T follicular helper cell (primary cell): ENCODE results near the gene SNTB2.
"Not testable (repeated sequence)": the region's sequence is repeated elsewhere in the genome, so short reads cannot be mapped to it uniquely, and the experiment has no call there.

Source experiments
- DNase-seq: peaks from one replicate; pipeline ENCODE4 v3.0.0-alpha.2; 2020; ENCODE audit warnings: low read depth

SNTB2 gene

DNA sequence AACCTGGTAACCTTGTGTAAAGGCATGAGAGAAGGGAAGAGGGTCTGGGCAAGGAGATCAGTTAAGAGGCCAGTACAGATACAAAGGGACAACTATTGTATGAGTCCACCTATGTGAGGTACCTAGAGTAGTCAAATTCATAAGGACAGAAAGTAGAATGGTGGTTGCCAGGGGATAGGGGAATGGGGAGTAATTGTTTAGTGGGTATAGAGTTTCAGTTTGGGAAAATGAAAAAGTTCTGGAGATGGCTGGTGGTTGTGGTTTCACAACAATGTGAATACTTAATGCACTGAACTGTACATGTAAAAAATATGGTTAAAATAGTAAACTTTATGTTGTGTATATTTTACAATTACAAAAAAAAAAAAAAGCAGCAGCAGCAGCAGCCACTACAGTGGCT lies 49.4 kb downstream of the SNTB2 start:
- DNase-seq = no peak

DNA sequence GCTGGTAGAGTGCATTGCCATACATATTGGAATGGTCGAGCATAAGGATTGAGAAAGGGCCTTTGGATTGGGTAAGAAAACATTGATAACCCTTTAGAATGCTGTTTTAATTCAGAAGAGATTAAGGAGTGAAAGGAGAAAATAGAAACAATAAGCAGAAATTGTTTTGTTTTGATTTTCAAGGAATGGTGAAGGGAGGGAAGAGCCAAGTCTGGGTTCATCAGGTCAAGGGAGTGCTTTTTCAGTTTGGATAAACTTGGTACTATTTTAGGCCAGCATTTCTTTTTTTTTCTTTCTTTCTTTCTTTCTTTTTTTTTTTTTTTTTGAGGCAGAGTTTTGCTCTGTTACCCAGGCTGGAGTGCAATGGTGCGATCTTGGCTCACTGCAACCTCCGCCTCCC lies 50.3 kb downstream of the SNTB2 start:
- DNase-seq = no peak

DNA sequence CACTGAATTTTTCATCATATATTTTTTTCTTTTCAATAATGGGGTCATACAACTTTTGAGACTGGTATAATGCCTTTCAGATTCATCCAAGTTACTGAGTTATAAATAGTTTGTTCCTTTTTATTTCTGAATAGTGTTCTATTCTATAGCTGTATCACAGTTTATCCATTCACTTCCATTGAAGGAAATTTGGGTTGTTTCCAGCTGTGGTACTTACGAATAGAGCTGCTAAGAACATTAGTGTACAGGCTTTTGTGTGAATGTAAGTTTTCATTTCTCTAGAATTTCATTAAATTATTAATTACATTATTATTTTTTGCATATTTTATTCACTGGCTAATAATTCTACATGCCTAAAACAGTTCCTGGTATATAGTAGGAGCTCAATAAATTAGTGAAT lies 52.9 kb downstream of the SNTB2 start:
- no peak for DNase-seq

DNA sequence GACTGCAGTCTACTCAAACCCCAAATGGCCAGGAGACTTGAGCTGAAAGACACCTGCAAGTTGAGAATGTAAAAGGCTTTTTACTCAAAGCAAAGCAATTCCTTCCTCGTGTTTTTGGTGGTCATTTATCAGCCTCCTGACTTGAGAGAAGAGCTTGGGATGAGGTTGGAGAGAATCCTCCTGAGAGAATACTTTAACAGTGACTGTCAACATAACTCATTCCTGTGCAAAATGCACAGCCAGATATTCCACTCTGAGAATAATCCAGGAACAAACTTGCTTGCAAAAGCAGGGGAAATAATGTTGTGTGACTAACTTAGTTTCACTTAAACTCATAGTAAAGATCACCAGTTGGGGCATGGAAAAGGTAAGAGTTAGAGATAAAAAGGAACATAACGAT lies 53.4 kb downstream of the SNTB2 start:
- no peak for DNase-seq

DNA sequence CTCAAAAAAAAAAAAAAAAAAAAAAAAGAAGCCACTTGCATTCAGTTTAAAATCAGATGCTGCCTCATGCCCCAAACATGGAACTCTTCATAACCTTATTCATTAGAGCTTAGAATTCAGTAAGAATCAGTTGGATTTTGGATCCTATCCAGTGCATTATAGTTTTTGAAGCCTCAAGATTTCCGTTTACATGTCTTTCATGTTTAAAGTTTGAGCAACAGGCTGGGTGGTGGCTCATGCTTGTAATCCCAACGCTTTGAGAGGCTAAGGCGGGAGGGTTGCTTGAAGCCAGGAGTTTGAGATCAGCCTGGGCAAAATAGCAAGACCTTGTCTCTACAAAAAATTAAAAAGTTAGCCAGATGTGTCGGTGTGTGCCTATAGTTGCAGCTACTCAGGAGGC lies 55.0 kb downstream of the SNTB2 start:
- no peak for DNase-seq

DNA sequence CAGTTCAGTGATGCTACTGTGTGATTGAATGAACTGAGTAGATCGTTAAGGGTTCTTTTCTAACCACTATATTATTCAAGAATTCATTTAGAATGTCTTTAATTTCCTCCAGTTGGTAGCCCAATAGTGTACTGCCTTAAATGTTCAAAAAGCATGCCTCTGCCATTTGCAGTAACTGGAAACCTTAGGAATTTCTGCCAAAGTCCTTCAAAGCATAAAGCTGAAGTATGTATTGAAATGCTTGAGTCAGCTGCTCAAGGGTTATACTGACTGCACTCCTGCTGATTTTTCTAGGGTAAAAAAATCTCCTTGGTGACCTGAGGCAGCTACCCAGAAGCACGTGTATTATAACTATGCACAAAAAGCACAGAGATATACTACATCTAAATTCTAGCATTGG lies 56.5 kb downstream of the SNTB2 start:
- no peak for DNase-seq

DNA sequence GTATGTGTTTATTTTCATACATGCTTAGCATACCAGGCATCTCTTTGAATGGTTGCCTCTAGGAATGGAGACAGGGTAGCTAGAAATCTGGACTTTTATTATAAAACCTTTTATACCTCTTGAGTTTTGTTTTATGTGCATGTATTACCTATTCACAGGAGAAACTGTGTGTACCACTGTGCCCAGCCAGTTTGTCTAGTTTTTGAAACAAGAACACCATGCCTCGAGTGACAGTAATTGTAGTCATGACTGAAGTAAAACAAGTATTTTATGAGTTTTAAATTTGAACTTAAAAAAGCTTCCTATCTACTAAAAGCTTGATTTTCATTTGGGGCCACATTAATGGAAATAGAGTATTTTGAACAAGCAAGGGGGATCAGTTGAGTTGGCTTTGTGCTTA lies 57.4 kb downstream of the SNTB2 start:
- DNase-seq = no peak

DNA sequence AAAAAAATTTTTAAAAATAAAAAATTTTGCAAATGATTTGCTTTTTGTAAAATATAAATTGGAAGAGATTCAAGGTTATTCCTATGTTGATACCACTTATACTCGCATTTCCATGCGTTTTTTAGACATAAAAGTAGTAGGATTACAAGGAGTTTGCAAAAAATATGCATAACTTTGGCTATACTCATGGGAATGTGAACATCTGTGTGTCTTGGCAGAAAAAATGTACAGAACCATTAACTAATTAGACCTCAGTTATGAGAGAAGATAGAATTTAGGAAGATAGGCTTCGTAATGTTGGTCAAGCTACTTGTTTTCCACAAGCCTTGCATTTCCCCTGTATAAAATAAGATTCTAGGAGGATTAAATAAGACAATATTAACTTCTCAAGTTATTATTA lies 63.1 kb downstream of the SNTB2 start:
- no peak for DNase-seq

DNA sequence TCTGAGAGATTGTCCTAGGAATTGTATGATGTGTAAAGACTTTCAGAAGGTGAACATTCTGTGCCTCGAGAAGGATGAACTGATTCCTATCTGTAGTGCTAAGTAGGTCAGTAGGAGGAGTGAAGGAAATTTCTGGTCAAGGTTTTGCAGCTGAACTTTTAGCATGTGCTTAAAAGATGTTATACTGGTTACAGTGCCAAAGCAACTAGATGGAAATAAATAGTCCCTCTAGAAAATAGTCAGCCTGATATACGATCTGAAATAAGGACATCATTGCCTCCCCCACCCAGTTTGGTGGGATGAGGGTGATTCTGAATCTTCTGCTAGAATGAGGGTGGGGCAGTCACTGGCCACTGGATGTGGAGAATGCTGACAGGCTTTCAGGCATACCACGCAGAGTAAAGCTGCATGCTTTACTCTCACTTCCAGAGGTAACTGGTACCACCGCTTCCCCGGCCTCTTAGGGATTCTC lies 66.9 kb downstream of the SNTB2 start:
- DNase-seq = no peak

DNA sequence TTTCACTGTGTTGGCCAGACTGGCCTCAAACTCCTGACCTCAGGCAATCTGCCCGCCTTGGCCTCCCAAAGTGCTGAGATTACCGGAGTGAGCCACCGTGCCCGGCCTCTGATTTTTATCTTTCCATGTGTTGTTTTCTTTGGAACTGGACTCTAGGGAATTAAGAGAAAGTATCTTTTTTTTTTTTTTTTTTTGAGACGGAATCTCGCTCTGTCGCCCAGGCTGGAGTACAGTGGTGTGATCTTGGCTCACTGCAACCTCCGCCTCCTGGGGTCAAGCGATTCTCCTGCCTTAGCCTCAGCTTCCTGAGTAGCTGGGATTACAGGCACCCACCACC lies 72.4 kb downstream of the SNTB2 start:
- DNase-seq = not testable (repeated sequence)

DNA sequence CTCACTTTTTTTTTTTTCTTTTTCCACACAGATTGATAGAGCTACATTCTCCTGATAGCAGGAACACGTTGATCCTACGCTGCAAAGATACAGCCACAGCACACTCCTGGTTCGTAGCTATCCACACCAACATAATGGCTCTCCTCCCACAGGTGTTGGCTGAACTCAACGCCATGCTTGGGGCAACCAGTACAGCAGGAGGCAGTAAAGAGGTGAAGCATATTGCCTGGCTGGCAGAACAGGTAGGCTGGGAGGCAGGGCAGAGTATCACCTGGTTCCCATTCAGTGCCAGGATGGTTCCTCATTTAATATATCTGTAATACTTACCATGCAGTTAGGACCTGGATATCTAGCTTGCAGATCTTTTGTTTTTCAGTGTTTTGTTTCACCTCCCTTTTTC lies 73.1 kb downstream of the SNTB2 start:
- DNase-seq = no peak

DNA sequence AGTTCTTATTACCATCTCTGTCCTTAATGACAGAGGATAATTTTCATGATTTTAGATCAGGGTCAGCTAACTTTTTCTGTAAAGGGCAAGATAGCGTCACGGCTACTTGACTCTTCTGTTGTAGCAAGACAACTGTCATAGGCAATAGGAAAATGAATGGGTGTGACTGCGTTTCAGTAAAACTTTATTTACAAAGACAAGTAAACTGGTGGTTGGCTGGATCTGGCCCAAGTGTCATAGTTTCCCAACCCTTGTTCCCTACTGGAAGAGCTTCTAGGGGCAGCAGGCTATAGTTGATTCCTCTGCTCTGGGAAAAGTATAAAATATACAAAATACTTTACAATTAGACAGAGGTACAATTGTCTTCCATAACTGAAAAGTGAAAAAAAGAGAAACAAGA lies 73.5 kb downstream of the SNTB2 start:
- no peak for DNase-seq

DNA sequence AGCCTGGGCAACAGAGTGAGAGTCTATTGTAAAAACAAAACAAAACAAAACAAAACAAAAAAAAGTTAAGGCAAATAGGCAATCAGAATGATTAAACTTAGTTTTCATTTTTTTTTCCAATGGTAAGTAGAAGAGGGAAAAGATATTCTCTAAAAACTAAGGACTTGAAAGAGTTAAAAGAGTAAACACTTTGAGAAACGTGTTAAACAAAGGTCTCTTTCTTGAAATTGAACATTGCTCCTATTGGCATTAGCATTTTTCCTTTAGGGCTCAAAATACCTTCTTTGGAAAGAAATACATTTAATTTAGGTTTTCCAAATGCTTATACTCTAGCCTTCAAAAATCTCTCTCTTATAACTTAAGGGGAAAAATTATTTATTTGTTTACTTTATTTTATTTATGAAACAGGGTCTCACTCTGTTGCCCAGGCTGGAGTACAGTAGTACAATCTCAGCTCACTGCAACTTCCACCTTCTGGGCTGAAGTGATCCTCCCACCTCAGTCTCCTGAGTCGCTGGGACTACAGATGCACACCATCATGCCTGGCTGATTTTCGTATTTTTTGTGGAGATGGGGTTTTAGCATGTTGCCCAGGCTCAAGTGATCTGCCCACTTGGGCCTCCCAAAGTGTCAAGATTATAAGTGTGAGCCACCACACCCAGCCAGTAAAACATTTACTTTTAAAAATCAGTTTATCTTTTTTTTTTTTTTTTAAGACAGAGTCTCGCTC lies 79.5 kb downstream of the SNTB2 start:
- DNase-seq = no peak

DNA sequence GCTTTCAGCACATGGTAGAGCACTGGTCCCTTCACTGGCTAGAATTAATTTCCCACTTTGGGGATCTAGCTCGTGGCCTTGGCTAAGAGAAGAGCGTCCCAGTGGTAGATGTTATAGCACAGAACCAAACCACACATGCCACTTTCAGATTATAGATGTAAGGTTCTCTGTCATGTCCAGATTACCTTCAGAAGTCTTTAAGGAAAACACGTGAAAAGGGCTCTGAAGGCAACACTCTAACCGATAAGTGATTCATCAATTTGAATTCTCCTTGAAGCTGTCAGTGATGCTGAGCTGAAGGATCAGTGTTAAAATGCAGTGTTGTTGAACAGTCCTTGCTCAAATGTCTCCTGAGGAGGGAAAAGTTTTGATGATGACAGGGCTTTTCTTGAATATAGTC lies 80.7 kb downstream of the SNTB2 start:
- DNase-seq = no peak

DNA sequence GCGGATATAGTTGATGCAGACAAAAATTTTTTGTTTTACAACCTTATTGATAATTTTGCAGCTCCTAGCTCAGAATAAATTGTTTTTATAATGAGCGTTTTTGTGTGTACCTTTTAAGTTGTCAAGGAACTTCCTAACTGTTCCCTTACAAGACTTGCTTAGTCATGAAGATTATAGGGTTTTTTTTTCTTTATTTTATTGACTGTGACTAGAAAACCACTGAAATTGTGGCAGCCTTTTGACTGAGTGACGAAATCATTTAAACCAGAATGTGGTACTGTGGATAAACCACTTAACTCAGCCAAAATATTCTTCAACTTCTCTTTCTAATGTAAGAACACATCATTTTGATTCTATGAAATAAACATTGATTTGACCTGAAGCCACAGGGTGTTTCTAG lies 83.4 kb downstream of the SNTB2 start:
- DNase-seq = no peak

DNA sequence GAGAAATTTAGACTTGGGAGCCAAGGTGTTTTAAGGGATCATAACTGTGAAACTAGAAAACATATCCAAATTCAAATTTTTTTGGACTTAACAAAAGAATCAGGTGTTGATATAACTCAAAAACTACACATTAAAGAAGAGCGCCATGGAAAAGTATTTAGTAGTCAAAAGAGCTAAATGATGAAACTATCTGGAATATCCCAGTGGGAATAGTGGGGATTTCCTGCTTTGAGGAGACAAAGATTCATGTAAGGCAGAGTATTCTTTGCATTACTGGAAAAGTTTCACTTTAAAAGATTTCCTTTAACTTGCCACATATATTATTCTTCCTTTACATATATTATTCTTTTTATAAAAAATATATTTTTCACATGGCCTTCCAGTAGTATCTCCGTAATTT lies 83.9 kb downstream of the SNTB2 start:
- DNase-seq = no peak

DNA sequence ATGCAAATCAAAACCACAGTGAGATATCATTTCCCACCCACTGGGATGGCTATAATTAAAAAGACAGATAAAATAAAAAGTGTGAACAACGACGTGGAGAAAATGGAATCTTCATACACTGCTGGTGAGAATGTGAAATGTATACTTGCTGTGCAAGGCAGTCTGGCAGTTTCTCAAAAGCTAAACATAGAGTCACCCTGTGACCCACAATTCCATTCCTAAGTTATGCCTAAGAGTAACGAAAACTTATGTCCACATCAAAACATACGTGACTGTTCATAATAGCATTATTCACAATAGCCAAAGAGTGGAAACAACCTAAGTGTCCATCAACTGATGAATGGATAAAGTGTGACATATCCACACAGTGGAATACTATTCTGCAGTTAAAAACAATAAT lies 86.0 kb downstream of the SNTB2 start:
- DNase-seq = no peak

DNA sequence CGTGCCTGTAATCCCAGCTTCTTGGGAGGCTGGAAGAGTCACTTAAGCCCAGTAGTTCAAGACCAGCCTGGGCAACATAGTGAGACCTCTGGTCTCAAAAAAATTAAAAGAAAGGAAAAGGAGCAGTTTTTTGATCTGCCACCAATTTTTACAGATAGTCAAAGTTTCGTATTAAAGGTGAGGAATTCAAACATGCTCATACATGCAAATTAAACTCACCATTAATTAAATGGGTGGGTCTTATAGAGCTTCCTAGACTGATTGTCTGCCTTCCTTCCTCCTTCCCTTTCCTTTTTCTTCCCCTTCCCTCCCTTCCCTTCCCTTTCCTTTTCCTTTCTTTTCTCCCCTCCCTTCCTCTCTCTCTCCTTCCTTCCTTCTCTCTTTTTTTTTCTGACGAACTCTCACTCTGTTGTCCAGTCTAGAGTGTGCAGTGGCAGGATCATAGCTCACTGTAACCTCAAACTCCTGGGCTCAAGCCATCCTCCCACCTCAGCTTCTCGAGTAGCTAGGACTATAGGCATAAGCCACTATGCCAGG lies 87.8 kb downstream of the SNTB2 start:
- DNase-seq = no peak

DNA sequence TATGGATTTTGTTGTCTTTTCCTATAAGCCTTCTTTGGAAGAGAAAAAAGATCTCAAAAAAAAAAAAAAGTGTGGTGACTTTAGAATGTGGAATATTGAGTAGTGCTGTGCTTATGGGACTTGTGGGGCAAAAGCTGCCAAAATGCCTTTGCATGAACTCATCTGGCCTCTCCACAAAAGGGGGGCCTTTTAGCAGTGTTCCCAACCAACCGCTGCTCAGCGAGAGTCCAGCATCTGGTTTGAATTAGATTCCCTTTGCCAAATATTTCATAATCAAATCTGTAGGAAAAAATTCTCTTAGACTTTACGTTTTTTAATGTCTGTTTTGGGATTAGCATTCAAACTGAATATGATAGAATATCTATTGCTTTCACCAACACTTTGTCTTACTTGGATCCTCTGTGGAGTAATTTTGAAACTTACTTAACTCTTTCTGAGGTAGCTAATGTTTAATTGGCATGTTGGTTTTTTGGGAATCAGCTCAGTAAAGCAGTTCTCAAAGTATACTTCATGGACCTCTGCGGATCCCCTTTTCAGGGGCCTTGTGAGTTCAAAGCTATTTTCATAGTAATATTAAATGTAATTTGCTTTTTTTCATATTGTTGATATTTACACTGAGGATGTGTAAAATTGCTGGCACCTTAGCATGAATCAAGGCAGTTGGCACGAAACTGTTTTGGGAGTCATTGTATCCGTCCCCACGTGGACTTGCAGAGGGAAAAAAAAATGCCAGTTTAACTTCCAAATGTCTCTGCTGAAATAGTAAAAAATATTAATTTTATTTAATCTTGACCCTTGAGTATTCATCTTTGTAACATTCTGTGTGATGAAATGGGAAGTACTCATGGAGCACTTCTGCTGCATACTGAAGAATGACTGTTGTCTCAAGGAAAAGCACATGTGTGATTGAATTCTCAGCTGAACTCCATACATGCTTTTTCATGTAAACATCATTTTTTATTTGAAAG lies 89.5 kb downstream of the SNTB2 start:
- DNase-seq = no peak

DNA sequence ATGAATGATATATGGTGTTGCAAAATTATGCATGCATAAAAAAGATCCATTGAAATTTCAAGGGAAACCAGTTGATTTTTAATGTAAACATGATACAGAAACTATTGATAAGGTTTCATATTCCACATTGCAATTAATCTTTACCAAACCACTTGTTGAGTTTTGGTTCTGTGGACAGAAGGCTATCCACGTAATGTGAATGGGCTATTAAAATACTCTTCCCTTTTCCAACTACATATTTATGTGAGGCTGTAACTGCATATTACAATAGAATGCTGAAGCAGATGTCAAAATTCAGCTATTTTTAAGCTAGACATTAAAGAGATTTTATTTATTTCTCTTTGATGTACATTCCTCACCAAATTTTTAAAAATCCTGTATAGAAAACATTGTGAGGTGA lies 90.4 kb downstream of the SNTB2 start:
- no peak for DNase-seq

DNA sequence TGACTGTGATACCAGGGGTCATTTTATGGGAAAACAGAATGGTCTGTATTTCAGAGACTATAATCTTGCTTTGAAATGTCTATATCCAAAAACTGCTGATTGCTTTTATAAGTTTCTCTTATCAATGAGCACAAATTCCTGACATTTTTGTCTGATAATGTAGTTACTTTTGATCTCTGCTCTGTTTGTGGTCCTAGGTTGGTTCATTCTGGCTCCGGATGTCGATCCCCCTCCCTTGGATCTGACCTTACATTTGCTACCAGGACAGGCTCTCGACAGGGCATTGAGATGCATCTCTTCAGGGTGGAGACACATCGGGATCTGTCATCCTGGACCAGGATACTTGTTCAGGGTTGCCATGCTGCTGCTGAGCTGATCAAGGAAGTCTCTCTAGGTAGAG lies 96.9 kb downstream of the SNTB2 start:
- DNase-seq = no peak

DNA sequence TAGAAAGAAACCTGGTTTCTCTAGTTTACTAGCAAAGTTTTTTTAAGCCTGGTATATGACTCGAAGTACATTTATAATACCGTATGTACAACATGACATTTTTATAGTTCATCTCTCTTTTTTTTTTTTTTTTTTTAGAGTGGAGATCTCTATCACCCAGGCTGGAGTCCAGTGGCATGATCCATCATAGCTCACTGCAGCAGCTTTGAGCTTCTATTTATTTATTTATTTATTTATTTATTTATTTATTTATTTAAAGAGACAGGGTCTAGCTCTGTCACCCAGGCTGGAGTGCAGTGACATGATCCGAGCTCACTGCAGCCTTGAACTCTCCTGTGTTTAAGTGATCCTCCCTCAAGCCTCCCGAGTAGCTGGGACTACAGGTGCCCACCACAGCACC lies 98.3 kb downstream of the SNTB2 start:
- no peak for DNase-seq
